ENCODE results near the gene SORCS3. TPM values are rescaled to one million over a fixed set of nuclear protein-coding genes. Genes with fewer than 3 reads are reported as not detected.

SORCS3 gene
- total RNA-seq, 1 donor: 0.27 TPM

GRCh38 chr10:104646146-104646545 lies 5.1 kb downstream of the SORCS3 start:
- TF ChIP-seq CTCF (IDR thresholded peaks at IDR 0.05; ENCODE audit: insufficient read depth, low read length): no peak
- no peak for DNase-seq (ENCODE audit: low read depth)

GRCh38 chr10:104648421-104648820 lies 7.3 kb downstream of the SORCS3 start:
- DNase-seq (ENCODE audit: low read depth): no peak
- TF ChIP-seq CTCF (IDR thresholded peaks at IDR 0.05; ENCODE audit: insufficient read depth, low read length): no peak
- no peak overlapping the region for H3K4me3 ChIP-seq (ENCODE audit: low read depth, low read length)

More at GRCh38 chr10:104646146-104646545, 5.1 kb downstream of the SORCS3 start:
- no peak overlapping the region for H3K4me3 ChIP-seq (ENCODE audit: low read depth, low read length)

DNA sequence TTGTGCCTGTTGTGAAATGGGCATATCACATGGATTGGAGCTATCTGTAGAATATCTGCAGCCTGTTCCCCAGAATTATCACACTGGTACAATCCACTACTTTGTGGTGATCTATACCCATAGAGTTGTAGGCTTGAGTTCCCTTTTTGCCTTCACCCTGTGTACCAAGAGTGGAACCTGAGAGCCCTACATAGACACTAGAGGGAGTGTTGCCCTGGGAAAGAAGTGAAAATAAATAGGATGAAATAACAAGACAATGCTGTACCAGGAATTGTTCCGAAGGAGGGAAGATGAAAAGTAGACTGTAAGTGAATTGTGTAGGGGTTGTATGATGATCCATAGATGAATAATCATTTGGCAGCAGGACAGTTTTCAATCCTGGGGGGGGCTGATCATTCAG lies 9.0 kb downstream of the SORCS3 start:
- H3K4me3 ChIP-seq (ENCODE audit: low read depth, low read length): no peak overlapping the region
- no peak for DNase-seq (ENCODE audit: low read depth)
- peak; percentile 28 for TF ChIP-seq CTCF (IDR thresholded peaks at IDR 0.05; ENCODE audit: insufficient read depth, low read length)

DNA sequence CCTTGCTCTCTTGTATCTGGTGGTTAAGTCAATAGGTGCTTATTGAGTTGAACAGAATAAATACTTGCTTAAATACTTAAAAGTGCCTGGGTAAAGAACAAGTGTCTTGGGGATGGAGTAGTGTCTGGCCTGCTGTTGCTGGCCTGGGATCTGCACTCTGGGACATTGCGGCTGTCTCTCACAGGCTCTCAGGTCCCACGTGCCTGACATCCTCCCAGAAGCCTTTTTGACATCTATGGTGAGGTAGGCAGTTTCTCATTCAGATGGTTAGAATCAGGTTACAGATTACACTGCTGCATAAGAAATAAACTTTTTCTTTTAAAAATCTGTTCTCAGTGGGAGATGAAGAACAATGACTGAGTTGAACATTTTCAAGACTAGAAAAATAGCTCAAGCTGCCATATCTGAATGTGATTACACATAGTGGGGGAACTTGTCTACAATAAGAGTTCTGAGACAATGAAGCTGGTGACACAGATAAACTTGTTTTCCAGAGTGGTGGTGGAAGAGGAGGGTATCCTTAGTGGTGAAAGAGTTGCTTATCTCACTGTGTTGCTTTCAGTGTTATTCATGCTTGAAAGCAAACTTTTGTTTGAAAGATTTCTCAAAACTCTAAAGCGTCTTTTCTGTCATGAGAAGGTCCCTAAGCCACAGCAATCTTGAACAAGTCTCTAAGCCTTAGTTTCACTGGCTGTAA lies 9.7 kb downstream of the SORCS3 start:
- DNase-seq (ENCODE audit: low read depth): no peak
- no peak for TF ChIP-seq CTCF (IDR thresholded peaks at IDR 0.05; ENCODE audit: insufficient read depth, low read length)
- H3K4me3 ChIP-seq (ENCODE audit: low read depth, low read length): no peak overlapping the region

DNA sequence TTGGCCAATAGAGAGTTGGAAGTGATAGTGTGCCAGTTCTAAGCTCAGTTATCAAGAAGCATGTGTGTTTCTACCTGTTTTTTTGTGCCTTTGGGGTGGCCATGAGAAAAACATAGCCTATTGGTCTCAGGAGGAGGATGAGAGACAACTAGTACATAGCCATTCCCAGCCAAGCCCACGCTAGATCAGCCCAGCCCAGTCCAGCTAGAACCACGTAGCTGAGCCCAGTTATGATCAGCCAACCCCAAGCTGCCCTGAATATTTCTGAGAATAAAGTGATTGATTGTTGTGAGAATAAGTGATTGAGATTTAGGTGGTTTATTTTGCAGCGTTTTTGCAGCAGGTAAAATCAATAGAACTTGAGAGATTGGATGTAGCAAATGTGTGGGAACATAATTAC lies 15.9 kb downstream of the SORCS3 start:
- TF ChIP-seq CTCF (IDR thresholded peaks at IDR 0.05; ENCODE audit: insufficient read depth, low read length): no peak
- H3K4me3 ChIP-seq (ENCODE audit: low read depth, low read length): no peak overlapping the region
- DNase-seq (ENCODE audit: low read depth): no peak

DNA sequence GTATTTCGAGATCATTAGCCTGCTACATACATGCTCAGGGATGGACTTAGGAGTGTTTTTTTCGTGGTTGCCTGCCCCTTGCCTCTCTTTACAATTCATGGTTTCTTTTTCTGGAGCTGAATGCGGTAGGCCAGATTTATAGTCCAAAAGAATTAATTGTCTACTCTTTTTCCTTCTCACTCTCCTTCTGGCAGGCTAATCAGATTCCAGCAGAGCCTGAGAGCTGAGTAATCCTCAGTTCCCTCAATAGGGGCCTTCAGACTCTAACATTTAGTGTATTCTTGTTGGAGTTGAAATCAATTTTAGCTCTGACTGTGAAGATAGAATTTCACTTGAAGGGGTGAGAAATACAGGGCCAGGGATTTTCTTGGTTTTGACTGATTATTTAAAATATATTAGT lies 16.4 kb downstream of the SORCS3 start:
- no peak overlapping the region for H3K4me3 ChIP-seq (ENCODE audit: low read depth, low read length)
- peak; percentile 30 for DNase-seq (ENCODE audit: low read depth)
- no peak for TF ChIP-seq CTCF (IDR thresholded peaks at IDR 0.05; ENCODE audit: insufficient read depth, low read length)

DNA sequence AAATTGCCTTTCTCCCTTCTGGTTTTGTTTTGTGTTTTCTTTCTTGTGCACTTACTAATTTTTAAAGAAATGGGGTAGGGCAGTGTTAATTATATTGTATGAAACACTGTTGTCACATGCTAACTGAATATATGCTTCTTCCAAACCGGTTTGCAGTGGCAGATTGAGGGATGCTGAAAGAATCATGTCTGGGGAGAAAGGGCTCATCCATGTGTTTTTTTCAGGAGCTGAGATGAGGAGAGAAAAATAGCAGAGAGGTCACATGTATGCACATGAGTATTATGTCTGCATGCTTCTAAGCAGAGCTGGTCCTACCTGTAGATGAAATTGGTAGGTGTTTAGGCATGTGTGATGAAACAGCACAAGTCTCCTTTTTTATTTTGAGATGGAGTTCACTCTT lies 17.0 kb downstream of the SORCS3 start:
- H3K4me3 ChIP-seq (ENCODE audit: low read depth, low read length): no peak overlapping the region
- DNase-seq (ENCODE audit: low read depth): no peak
- TF ChIP-seq CTCF (IDR thresholded peaks at IDR 0.05; ENCODE audit: insufficient read depth, low read length): no peak

Data from fibroblast of the aortic adventitia (primary cell).